Trophoblast cell (in vitro differentiated cells and primary cell): ENCODE measurements around the gene SLX4IP.
"Not testable (repeated sequence)": the region's sequence is repeated elsewhere in the genome, so short reads cannot be mapped to it uniquely, and the experiment has no call there.

Experiments used
- DNase-seq, 2 donors: peaks; one replicate each; pipeline ENCODE4 v3.0.0-alpha.2; 2016
- H2AFZ ChIP-seq: 2 replicates; pipeline ENCODE4 v1.6.1; 2013; ENCODE audit warnings: low read length, moderate library complexity, mild to moderate bottlenecking; ENCODE audit not compliant: insufficient read depth, poor library complexity
- H2AK5ac ChIP-seq: 2 replicates; pipeline ENCODE4 v1.6.1; 2013; ENCODE audit warnings: mild to moderate bottlenecking, low read length
- H2BK120ac ChIP-seq: 2 replicates; pipeline ENCODE4 v1.6.1; 2013; ENCODE audit warnings: low read length, mild to moderate bottlenecking, moderate library complexity; ENCODE audit not compliant: insufficient read depth, poor library complexity
- H2BK12ac ChIP-seq: 2 replicates; pipeline ENCODE4 v1.6.1; 2013; ENCODE audit warnings: mild to moderate bottlenecking, low read length, moderate library complexity
- H2BK5ac ChIP-seq: 2 replicates; pipeline ENCODE4 v1.6.1; 2013; ENCODE audit warnings: low read length, low read depth, moderate library complexity, mild to moderate bottlenecking; ENCODE audit not compliant: poor library complexity
- H3K14ac ChIP-seq: 2 replicates; pipeline ENCODE4 v1.6.1; 2013; ENCODE audit warnings: mild to moderate bottlenecking, low read length
- H3K18ac ChIP-seq: 2 replicates; pipeline ENCODE4 v1.6.1; 2013; ENCODE audit warnings: mild to moderate bottlenecking, low read length
- H3K23ac ChIP-seq: 2 replicates; pipeline ENCODE4 v1.6.1; 2013; ENCODE audit warnings: low read length
- H3K27ac ChIP-seq: 2 replicates; pipeline ENCODE4 v1.5.1; 2013; ENCODE audit warnings: low read depth, mild to moderate bottlenecking, inconsistent platforms, low read length, moderate library complexity
- H3K27me3 ChIP-seq: 2 replicates; pipeline ENCODE4 v1.6.1; 2013; ENCODE audit warnings: inconsistent platforms, mild to moderate bottlenecking, low read length, moderate library complexity; ENCODE audit not compliant: insufficient read depth
- H3K36me3 ChIP-seq, 2 experiments: 1 replicate in 1 of 2; 2 replicates in 1 of 2; pipeline ENCODE4 v1.6.1; 2013; ENCODE audit warnings: low read length in 2 of 2, mild to moderate bottlenecking in 2 of 2, moderate library complexity in 1 of 2; ENCODE audit not compliant: insufficient read depth in 2 of 2, control insufficient read depth in 1 of 2
- H3K4ac ChIP-seq: 2 replicates; pipeline ENCODE4 v1.6.1; 2013; ENCODE audit warnings: low read depth, mild to moderate bottlenecking, low read length, moderate library complexity
- H3K4me1 ChIP-seq, 2 experiments: 1 replicate in 1 of 2; 2 replicates in 1 of 2; pipeline ENCODE4 v1.6.1; 2013; ENCODE audit warnings: low read length in 2 of 2, mild to moderate bottlenecking in 2 of 2, moderate library complexity in 1 of 2; ENCODE audit not compliant: insufficient read depth in 2 of 2, control insufficient read depth in 1 of 2
- H3K4me2 ChIP-seq: 2 replicates; pipeline ENCODE4 v1.6.1; 2013; ENCODE audit warnings: inconsistent platforms, mild to moderate bottlenecking, low read length, moderate library complexity
- H3K4me3 ChIP-seq: 2 replicates; pipeline ENCODE4 v1.5.1; 2013; ENCODE audit warnings: mild to moderate bottlenecking, low read depth, low read length, inconsistent platforms
- H3K79me1 ChIP-seq: one replicate; pipeline ENCODE4 v1.6.1; 2013; ENCODE audit warnings: low read length
- H3K79me2 ChIP-seq: 2 replicates; pipeline ENCODE4 v1.6.1; 2013; ENCODE audit warnings: low read length, mild to moderate bottlenecking; ENCODE audit not compliant: control insufficient read depth, insufficient read depth, poor library complexity
- H3K9ac ChIP-seq: 2 replicates; pipeline ENCODE4 v1.6.1; 2013; ENCODE audit warnings: mild to moderate bottlenecking, low read length
- H3K9me3 ChIP-seq: 2 replicates; pipeline ENCODE4 v1.6.1; 2013; ENCODE audit warnings: low read depth, mild to moderate bottlenecking, control low read depth, inconsistent platforms, low read length; ENCODE audit not compliant: insufficient read depth
- H4K12ac ChIP-seq: 2 replicates; pipeline ENCODE4 v1.6.1; 2013; ENCODE audit warnings: low read depth, mild to moderate bottlenecking, low read length, moderate library complexity
- H4K8ac ChIP-seq: 2 replicates; pipeline ENCODE4 v1.6.1; 2013; ENCODE audit warnings: low read depth, mild to moderate bottlenecking, low read length, moderate library complexity
- H4K91ac ChIP-seq: one replicate; pipeline ENCODE4 v1.6.1; 2013; ENCODE audit warnings: low read depth, mild to moderate bottlenecking, low read length, moderate library complexity
- WGBS: extraction: QIAGEN DNeasy Blood & Tissue Kit; methylation state at CpG from one replicate; pipeline ENCODE4 v1.1.7; 2013; ENCODE audit warnings: missing lambda C conversion rate; ENCODE audit not compliant: insufficient read length, insufficient coverage; ENCODE audit errors: extremely low coverage; 5-methylcytosine and 5-hydroxymethylcytosine counted together

Gene SLX4IP

GRCh38 chr20:10616212-10616611 is 181.1 kb downstream of the SLX4IP start:
- no peak overlapping the region for H4K8ac ChIP-seq
- H3K36me3 ChIP-seq = no peaks in the 10 kb centered on the region
- no peaks in the 10 kb centered on the region for H3K27me3 ChIP-seq
- no peak overlapping the region for H4K91ac ChIP-seq
- no peak overlapping the region for H3K23ac ChIP-seq
- no peak overlapping the region for H2AK5ac ChIP-seq
- H3K18ac ChIP-seq = no peak overlapping the region
- no CpG with 5 or more reads among the region's 3 CpGs for whole genome bisulfite sequencing
- H2AFZ ChIP-seq = no peak overlapping the region
- peaks cover 6% of the 10 kb centered on the region for H3K79me1 ChIP-seq
- no peak overlapping the region for H2BK120ac ChIP-seq
- no peak overlapping the region for H3K27ac ChIP-seq
- H3K4me1 ChIP-seq = peaks cover 3 to 4% of the 10 kb centered on the region in 2 experiments
- H4K12ac ChIP-seq = no peak overlapping the region
- no peak overlapping the region for H3K4me2 ChIP-seq
- H3K4ac ChIP-seq = no peak overlapping the region
- H2BK5ac ChIP-seq = no peak overlapping the region
- no peak overlapping the region for H3K4me3 ChIP-seq
- H3K79me2 ChIP-seq = peaks cover 2% of the 10 kb centered on the region
- no peaks in the 10 kb centered on the region for H3K9me3 ChIP-seq
- no peak overlapping the region for H3K9ac ChIP-seq
- no peak overlapping the region for H3K14ac ChIP-seq
- no peak for DNase-seq
- no peak overlapping the region for H2BK12ac ChIP-seq

DNA sequence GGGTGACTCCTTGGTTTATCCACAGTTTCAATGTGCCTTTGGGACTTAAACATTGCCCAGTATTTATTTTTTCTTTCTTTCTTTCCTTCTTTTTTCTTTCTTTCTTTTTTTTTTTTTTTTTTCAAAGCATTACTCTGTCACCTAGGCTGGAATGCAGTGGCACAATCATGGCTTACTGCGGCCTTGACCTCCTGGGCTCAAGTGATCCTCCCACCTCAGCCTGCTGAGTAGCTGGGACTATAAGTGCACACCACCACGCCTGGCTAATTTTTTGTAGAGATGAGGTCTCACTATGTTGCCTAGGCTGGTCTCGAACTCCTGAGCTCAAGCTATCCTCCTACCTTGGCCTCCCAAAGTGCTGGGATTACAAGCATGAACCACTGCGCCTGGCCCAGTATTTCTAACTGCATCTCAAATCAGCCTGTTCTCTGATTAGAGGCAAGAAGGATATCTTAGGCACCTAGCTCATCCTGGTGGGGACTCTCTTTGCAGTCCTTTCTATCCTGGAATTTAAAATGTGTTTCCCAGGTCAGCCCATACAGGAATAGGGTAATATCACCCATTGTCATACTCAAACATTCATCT is 182.5 kb downstream of the SLX4IP start:
- not testable (repeated sequence) for H3K18ac ChIP-seq, H3K9me3 ChIP-seq, H3K4ac ChIP-seq, H3K27me3 ChIP-seq, H3K4me2 ChIP-seq, H3K23ac ChIP-seq, H3K14ac ChIP-seq, H3K79me2 ChIP-seq, H2AFZ ChIP-seq, H2AK5ac ChIP-seq, H4K12ac ChIP-seq, H2BK120ac ChIP-seq, H3K9ac ChIP-seq, DNase-seq, H4K8ac ChIP-seq, H3K4me3 ChIP-seq, H3K36me3 ChIP-seq, H3K27ac ChIP-seq, H2BK5ac ChIP-seq
- peak overlapping the region; percentile 74 for H4K91ac ChIP-seq
- H2BK12ac ChIP-seq = peak overlapping the region; percentile 27
- WGBS = no CpG with 5 or more reads among the region's 4 CpGs
- H3K4me1 ChIP-seq = peaks cover 7 to 11% of the 10 kb centered on the region in 2 experiments
- H3K79me1 ChIP-seq = peaks cover 12% of the 10 kb centered on the region

DNA sequence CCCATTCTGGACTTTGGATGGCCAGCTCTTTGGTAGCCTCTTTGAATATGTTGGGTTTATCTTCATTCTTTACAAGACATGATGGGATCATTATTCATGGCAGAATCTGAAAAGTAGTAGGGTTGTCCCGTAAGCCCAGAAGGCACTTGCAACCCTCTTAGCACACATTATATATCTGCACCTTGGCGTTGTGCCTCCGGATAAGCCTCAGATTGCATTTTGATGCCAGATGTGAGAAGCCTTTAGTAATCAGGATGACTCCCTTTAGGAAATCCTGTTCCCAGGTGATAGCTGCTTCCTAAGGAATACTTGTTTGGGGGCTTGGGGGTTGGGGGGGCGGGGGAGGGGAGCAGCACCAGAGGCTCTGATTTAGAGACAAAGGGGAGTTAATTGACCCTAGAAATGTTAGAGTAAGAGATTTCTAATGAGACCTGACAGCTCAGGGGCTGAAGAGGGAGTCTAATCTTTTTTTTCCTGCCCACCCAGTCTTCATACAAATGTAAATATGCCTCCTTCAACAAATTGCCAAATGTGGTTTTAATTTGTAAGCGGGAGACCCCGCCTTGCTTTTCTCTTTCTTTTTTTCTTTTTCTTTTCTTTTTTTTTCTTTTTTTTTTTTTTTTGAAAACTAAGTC is 183.6 kb downstream of the SLX4IP start:
- H4K91ac ChIP-seq = no peak overlapping the region
- no CpG with 5 or more reads among the region's 6 CpGs for WGBS

DNA sequence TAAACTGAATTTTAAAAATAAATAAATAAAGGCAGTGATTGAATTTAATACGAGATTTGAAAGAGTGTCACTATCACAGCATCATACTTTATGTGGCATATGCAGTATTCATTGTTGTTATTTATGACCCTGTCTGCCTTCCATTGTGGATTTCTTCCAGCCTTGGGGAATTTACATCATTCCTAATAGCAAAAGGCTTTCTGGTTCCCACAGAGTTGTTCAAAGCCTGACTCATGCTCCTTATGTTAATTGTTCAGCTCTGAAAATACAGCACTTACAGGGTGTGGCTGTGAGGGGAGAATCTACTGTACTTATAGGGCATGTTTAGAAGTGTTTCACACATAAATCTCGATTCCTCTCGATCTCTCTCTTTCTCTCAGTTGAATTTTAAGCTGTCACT is 184.3 kb downstream of the SLX4IP start:
- H3K36me3 ChIP-seq = no peaks in the 10 kb centered on the region
- peaks cover 4% of the 10 kb centered on the region for H3K9me3 ChIP-seq
- no peak overlapping the region for H2AK5ac ChIP-seq
- no peak overlapping the region for H3K18ac ChIP-seq
- H4K8ac ChIP-seq = no peak overlapping the region
- DNase-seq = no peak
- H3K79me1 ChIP-seq = peaks cover 21% of the 10 kb centered on the region
- no peak overlapping the region for H2AFZ ChIP-seq
- peaks cover 3% of the 10 kb centered on the region for H3K79me2 ChIP-seq
- H3K27ac ChIP-seq = peak overlapping the region; percentile 59
- no peak overlapping the region for H4K12ac ChIP-seq
- no peak overlapping the region for H2BK120ac ChIP-seq
- no peak overlapping the region for H3K4me3 ChIP-seq
- no peak overlapping the region for H3K9ac ChIP-seq
- H3K23ac ChIP-seq = no peak overlapping the region
- no peak overlapping the region for H2BK5ac ChIP-seq
- no peak overlapping the region for H2BK12ac ChIP-seq
- H3K4me2 ChIP-seq = no peak overlapping the region
- no peaks in the 10 kb centered on the region for H3K27me3 ChIP-seq
- no peak overlapping the region for H3K14ac ChIP-seq
- no CpG with 5 or more reads among the region's 3 CpGs for WGBS
- H4K91ac ChIP-seq = no peak overlapping the region
- peaks cover 14 to 23% of the 10 kb centered on the region in 2 experiments for H3K4me1 ChIP-seq
- no peak overlapping the region for H3K4ac ChIP-seq

More for the DNA sequence above, 183.6 kb downstream of the SLX4IP start:
- Histone ChIP-seq H2AFZ (no peak overlapping the region), H3K4ac (no peak overlapping the region), H3K27ac (no peak overlapping the region), H2AK5ac (no peak overlapping the region), H3K23ac (no peak overlapping the region), H3K79me2 (peaks cover 3% of the 10 kb centered on the region), H2BK12ac (peak overlapping the region; percentile 32), H3K9me3 (peaks cover 2% of the 10 kb centered on the region), H3K4me2 (no peak overlapping the region), H3K79me1 (peaks cover 21% of the 10 kb centered on the region), H3K18ac (no peak overlapping the region), H3K27me3 (no peaks in the 10 kb centered on the region), H4K8ac (no peak overlapping the region), H3K4me1 (peaks cover 13 to 20% of the 10 kb centered on the region in 2 experiments), H4K12ac (no peak overlapping the region), H3K14ac (no peak overlapping the region), H2BK5ac (no peak overlapping the region), H3K4me3 (no peak overlapping the region), H3K9ac (no peak overlapping the region), H3K36me3 (no peaks in the 10 kb centered on the region), H2BK120ac (no peak overlapping the region)
- no peak for DNase-seq
